Thyroid gland (tissue), 4 donors: ENCODE results near the gene ABCG2. TPM values are rescaled to one million over a fixed set of nuclear protein-coding genes. Genes with fewer than 3 reads are reported as not detected.

Experiments
- DNase-seq, 2 donors: peaks; one replicate each; pipeline ENCODE4 v3.0.0-alpha.2; 2019
- H3K27ac ChIP-seq, 3 donors: fragments of 200-600 bp; sonication (generic); 1 replicate in 2 of 3; 2 replicates in 1 of 3; pipeline ENCODE4 v1.5.1; 2016 to 2019; ENCODE audit warnings: mild to moderate bottlenecking in 1 of 3, moderate library complexity in 1 of 3
- H3K27me3 ChIP-seq: fragments of 200-600 bp; sonication (generic); one replicate; pipeline ENCODE4 v1.5.1; 2019
- H3K36me3 ChIP-seq, 2 donors: fragments of 200-600 bp; sonication (generic); one replicate each; pipeline ENCODE4 v1.5.1; 2016 to 2019
- H3K4me1 ChIP-seq, 2 donors: fragments of 200-600 bp; sonication (generic); one replicate each; pipeline ENCODE4 v1.5.1; 2017 to 2019
- H3K4me3 ChIP-seq, 3 donors: fragments of 200-600 bp; sonication (generic); replicated peaks in 1 of 3; 1 replicate in 2 of 3; 2 replicates in 1 of 3; pipeline ENCODE4 v1.5.1; 2016; ENCODE audit warnings: mild to moderate bottlenecking in 1 of 3
- H3K9me3 ChIP-seq: fragments of 200-600 bp; sonication (generic); one replicate; pipeline ENCODE4 v1.5.1; 2017
- CTCF ChIP-seq, 6 experiments: fragments of 200-600 bp in 3 of 6; fragments of 450-650 bp in 3 of 6; sonication (generic) in 3 of 6; IDR thresholded peaks; one replicate each; pipeline ENCODE4 v1.5.1; 2016 to 2019; ENCODE audit warnings: antibody characterized with exemption in 6 of 6, mild to moderate bottlenecking in 2 of 6, inconsistent platforms in 1 of 6, moderate library complexity in 1 of 6
- POLR2A ChIP-seq, 2 donors: fragments of 450-650 bp; IDR thresholded peaks; one replicate each; pipeline ENCODE4 v1.6.1; 2017; ENCODE audit warnings: antibody characterized with exemption in 2 of 2, mild to moderate bottlenecking in 2 of 2, moderate library complexity in 1 of 2
- WGBS, 2 donors: methylation state at CpG; one replicate each; pipeline ENCODE4 v1.1.5; 2017; 5-methylcytosine and 5-hydroxymethylcytosine counted together
- intact Hi-C: fragments of 100-400 bp; cut with DNase I; formaldehyde crosslinking; loops from one replicate; pipeline ENCODE4 v1.15.1; 2023
- total RNA-seq, 4 donors: library from RNA; depleted of rRNA; stranded (reverse); fragments of >200 nt; gene quantifications; one replicate each; pipeline ENCODE4 v1.2.3, GENCODE V29; 2016

Gene ABCG2
- total RNA-seq, 4 donors from 2014 or later, result 3.9 to 26.3 (median 9.4) TPM

GRCh38 chr4:88169298-88169697 lies 10.9 kb upstream of the ABCG2 start:
- Histone ChIP-seq H3K27me3 (no peaks in the 10 kb centered on the region), H3K4me3 (no peak overlapping the region), H3K27ac (no peak overlapping the region), H3K4me1 (no peaks in the 10 kb centered on the region), H3K9me3 (no peaks in the 10 kb centered on the region), H3K36me3 (no peaks in the 10 kb centered on the region)
- no peak for DNase-seq
- WGBS, 2 donors, result 88 to 95% methylated on average over 2 of the region's 2 CpGs
- intact Hi-C loops, result no loop called here
- no peak for TF ChIP-seq POLR2A (IDR thresholded peaks at IDR 0.05)
- TF ChIP-seq CTCF (IDR thresholded peaks at IDR 0.05), result no peak

- intact Hi-C loops, result no loop called here
- 90 to 93% methylated on average over 3 of the region's 3 CpGs for whole genome bisulfite sequencing, 2 donors
- no peak for DNase-seq
- no peak overlapping the region for H3K4me3 ChIP-seq
- no peaks in the 10 kb centered on the region for H3K4me1 ChIP-seq
- H3K36me3 ChIP-seq, result no peaks in the 10 kb centered on the region
- no peaks in the 10 kb centered on the region for H3K9me3 ChIP-seq
- H3K27me3 ChIP-seq, result no peaks in the 10 kb centered on the region
- TF ChIP-seq CTCF (IDR thresholded peaks at IDR 0.05), result no peak
- TF ChIP-seq POLR2A (IDR thresholded peaks at IDR 0.05), result no peak
- no peak overlapping the region for H3K27ac ChIP-seq
Observed at GRCh38 chr4:88166608-88167007, 8.2 kb upstream of the ABCG2 start.

- Histone ChIP-seq H3K4me1 (no peaks in the 10 kb centered on the region), H3K27ac (no peak overlapping the region), H3K4me3 (no peak overlapping the region), H3K36me3 (no peaks in the 10 kb centered on the region), H3K9me3 (no peaks in the 10 kb centered on the region), H3K27me3 (no peaks in the 10 kb centered on the region)
- DNase-seq, result no peak
- intact Hi-C loops, result no loop called here
- TF ChIP-seq POLR2A (IDR thresholded peaks at IDR 0.05), result no peak
- no peak for TF ChIP-seq CTCF (IDR thresholded peaks at IDR 0.05)
- 82 to 84% methylated on average over 6 of the region's 6 CpGs for WGBS, 2 donors
Observed at GRCh38 chr4:88163336-88163735, 4.9 kb upstream of the ABCG2 start.

- H3K27ac ChIP-seq, result no peak overlapping the region
- peaks cover 0 to 6% of the 10 kb centered on the region in 2 donors for H3K4me1 ChIP-seq
- no peaks in the 10 kb centered on the region for H3K36me3 ChIP-seq
- no peaks in the 10 kb centered on the region for H3K27me3 ChIP-seq
- no peak for DNase-seq
- H3K9me3 ChIP-seq, result no peaks in the 10 kb centered on the region
- intact Hi-C loops, result no loop called here
- H3K4me3 ChIP-seq, result no peak overlapping the region
- no peak for TF ChIP-seq CTCF (IDR thresholded peaks at IDR 0.05)
- TF ChIP-seq POLR2A (IDR thresholded peaks at IDR 0.05), result no peak
Observed at GRCh38 chr4:88162626-88163025, 4.2 kb upstream of the ABCG2 start.

- TF ChIP-seq POLR2A (IDR thresholded peaks at IDR 0.05), result no peak
- TF ChIP-seq CTCF (IDR thresholded peaks at IDR 0.05), result no peak
- peaks cover 0 to 6% of the 10 kb centered on the region in 2 donors for H3K4me1 ChIP-seq
- H3K4me3 ChIP-seq, result peak overlapping the region in 1 of 3 donors; percentile 44
- intact Hi-C loops, result no loop called here
- DNase-seq, result peak in 1 of 2 donors; percentile 3
- no peaks in the 10 kb centered on the region for H3K27me3 ChIP-seq
- no peaks in the 10 kb centered on the region for H3K36me3 ChIP-seq
- no peaks in the 10 kb centered on the region for H3K9me3 ChIP-seq
- H3K27ac ChIP-seq, result peak overlapping the region in 2 of 3 donors; percentile 10 to 51
- 21 to 23% methylated on average over 14 of the region's 14 CpGs for WGBS, 2 donors
Observed at GRCh38 chr4:88159229-88159725, 838 bp upstream of the ABCG2 start.
